K562 treated with DMSO at 1 percent for 24 hours (cell line): ENCODE measurements around the gene LRRN4. TPM values are rescaled to one million over a fixed set of nuclear protein-coding genes. Genes with fewer than 3 reads are reported as not detected.

Experiments used
- total RNA-seq: library from RNA; unstranded; fragments of 300-600 nt; gene quantifications from 2 replicates; pipeline ENCODE4 v1.2.3, GENCODE V29; 2022; ENCODE audit warnings: low read depth; ENCODE audit not compliant: insufficient read depth

LRRN4 gene
- total RNA-seq: not detected in 2 replicates

GRCh38 chr20:6053776-6054688 is at the start of gene LRRN4:
TSS of gene LRRN4 (minus strand) at chr20:6054060. CDS start at chr20:6052799, 1,261 bp downstream.

Other genes with a start within 250 kb of the LRRN4 start
- gene CHGB, start 142.6 kb downstream of the LRRN4 start, total RNA-seq: not detected in 2 replicates
- gene TRMT6, start 103.5 kb downstream of the LRRN4 start, total RNA-seq: 6.5 and 6.8 TPM in 2 replicates
- gene MCM8, start 103.4 kb downstream of the LRRN4 start, total RNA-seq: 10.7 and 13.6 TPM in 2 replicates
- gene CRLS1, start 47.9 kb downstream of the LRRN4 start, total RNA-seq: 12.4 TPM in 2 replicates
- gene FERMT1, start 69.0 kb upstream of the LRRN4 start, total RNA-seq: 0.06 and 0.10 TPM in 2 replicates